GM23248 (cell line): ENCODE results near the gene CSNK1G2.

ENCODE experiments used
- EZH2 ChIP-seq: fragments of 200-600 bp; sonication (generic); IDR thresholded peaks from 2 replicates; pipeline ENCODE4 v1.6.1; 2018; ENCODE audit warnings: antibody characterized with exemption, mild to moderate bottlenecking; ENCODE audit not compliant: insufficient read depth, poor library complexity, severe bottlenecking
- EZH2phosphoT487 ChIP-seq: fragments of 200-600 bp; sonication (generic); IDR thresholded peaks from 2 replicates; pipeline ENCODE4 v1.6.1; 2018; ENCODE audit warnings: antibody characterized with exemption, moderate library complexity, mild to moderate bottlenecking, low read depth; ENCODE audit not compliant: insufficient read depth

DNA sequence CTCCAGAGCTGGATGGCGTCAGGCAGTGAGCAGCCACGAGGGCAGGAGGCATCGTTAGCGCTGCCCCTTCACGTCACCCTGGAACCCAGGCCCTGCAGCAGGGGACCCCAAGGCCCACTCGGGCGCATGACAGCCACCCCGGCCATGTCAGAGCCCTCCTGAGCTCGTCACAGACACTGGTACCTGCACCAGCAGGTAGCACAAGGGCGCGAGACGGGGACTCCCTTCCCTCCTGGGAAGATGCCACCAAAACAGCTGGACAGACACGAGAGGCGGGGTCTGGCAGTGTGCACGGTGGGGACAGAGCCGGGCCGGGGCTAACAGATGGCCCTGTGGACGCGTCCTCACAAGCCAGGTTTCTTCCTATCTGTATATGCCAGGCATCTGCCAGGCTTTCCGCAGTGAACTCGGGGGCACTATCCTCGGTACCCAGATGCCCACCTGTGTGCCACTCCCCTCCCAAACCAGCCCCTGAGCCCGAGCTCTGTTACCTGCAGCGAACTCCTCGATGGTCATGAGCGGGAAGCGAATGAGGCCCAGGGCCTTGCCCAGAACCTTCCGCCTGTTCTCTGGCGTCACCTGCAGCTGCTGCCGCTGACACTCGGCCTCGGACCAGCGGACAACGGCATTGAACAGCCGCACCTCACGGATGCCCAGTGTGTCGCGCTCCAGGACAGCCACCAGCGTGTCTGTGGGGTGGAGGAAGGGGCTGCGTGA lies 48.7 kb downstream of the CSNK1G2 start:
- TF ChIP-seq EZH2 (no peak), EZH2phosphoT487 (no peak)
